Neural cell (in vitro differentiated cells): ENCODE data around the gene NLRP13. TPM values are rescaled to one million over a fixed set of nuclear protein-coding genes. Genes with fewer than 3 reads are reported as not detected.

Source experiments
- H2AFZ ChIP-seq: fragments of 200-600, 300-800 bp; sonication (generic), shearing (Covaris generic); 2 replicates; pipeline ENCODE4 v1.6.0; 2014; ENCODE audit warnings: low read depth, mild to moderate bottlenecking, antibody characterized with exemption, low read length, moderate library complexity
- H3F3A ChIP-seq: fragments of 200-600 bp; shearing (Covaris generic); 2 replicates; pipeline ENCODE4 v1.6.1; 2016; ENCODE audit warnings: mild to moderate bottlenecking, moderate library complexity, mixed read lengths, antibody characterized with exemption, low read length; ENCODE audit not compliant: insufficient read depth, poor library complexity, severe bottlenecking
- H3K27ac ChIP-seq: fragments of 200-600, 300-800 bp; sonication (generic), shearing (Covaris generic); 2 replicates; pipeline ENCODE4 v1.5.1; 2014; ENCODE audit warnings: mild to moderate bottlenecking, low read length, moderate library complexity
- H3K27me3 ChIP-seq: fragments of 300-800, 200-600 bp; sonication (generic), shearing (Covaris generic); 2 replicates; pipeline ENCODE4 v1.6.0; 2014; ENCODE audit warnings: mild to moderate bottlenecking, low read depth, low read length, moderate library complexity; ENCODE audit not compliant: insufficient read depth
- H3K36me3 ChIP-seq: fragments of 300-800, 200-600 bp; sonication (generic), shearing (Covaris generic); 2 replicates; pipeline ENCODE4 v1.5.1; 2014; ENCODE audit warnings: mild to moderate bottlenecking, antibody characterized with exemption, low read length, moderate library complexity; ENCODE audit not compliant: insufficient read depth
- H3K4me2 ChIP-seq: fragments of 300-800, 200-600 bp; sonication (generic), shearing (Covaris generic); 2 replicates; pipeline ENCODE4 v1.6.0; 2014; ENCODE audit warnings: mild to moderate bottlenecking, low read length
- H3K4me3 ChIP-seq: fragments of 300-800, 200-600 bp; sonication (generic), shearing (Covaris generic); 2 replicates; pipeline ENCODE4 v1.5.1; 2014; ENCODE audit warnings: mild to moderate bottlenecking, low read length, moderate library complexity
- H3K79me2 ChIP-seq: fragments of 200-600 bp; shearing (Covaris generic); replicated peaks from 2 replicates; pipeline ENCODE4 v1.6.0; 2014; ENCODE audit warnings: mild to moderate bottlenecking, low read length, moderate library complexity; ENCODE audit not compliant: insufficient read depth
- H3K9ac ChIP-seq: fragments of 300-800, 200-600 bp; sonication (generic), shearing (Covaris generic); 2 replicates; pipeline ENCODE4 v1.6.1; 2016; ENCODE audit warnings: mild to moderate bottlenecking, low read length, mixed read lengths
- H3K9me2 ChIP-seq: fragments of 200-600 bp; shearing (Covaris generic); 2 replicates; pipeline ENCODE4 v1.6.1; 2016; ENCODE audit warnings: mild to moderate bottlenecking, low read length, mixed read lengths; ENCODE audit not compliant: insufficient read depth
- H3K9me3 ChIP-seq: fragments of 200-600, 300-800 bp; sonication (generic), shearing (Covaris generic); 2 replicates; pipeline ENCODE4 v1.6.1; 2016; ENCODE audit warnings: mild to moderate bottlenecking, mixed run types, low read length, moderate library complexity, mixed read lengths
- H4K20me1 ChIP-seq: fragments of 200-600 bp; shearing (Covaris generic); 2 replicates; pipeline ENCODE4 v1.6.1; 2016; ENCODE audit warnings: mild to moderate bottlenecking, mixed run types; ENCODE audit not compliant: insufficient read depth
- EP300 ChIP-seq: fragments of 450-650 bp; conservative IDR thresholded peaks from 2 replicates; pipeline ENCODE4 v1.6.1; 2014; ENCODE audit warnings: antibody characterized with exemption, mild to moderate bottlenecking, moderate library complexity; ENCODE audit not compliant: poor library complexity, severe bottlenecking
- EZH2 ChIP-seq: fragments of 200-600, 300-800 bp; shearing (Covaris generic), sonication (generic); IDR thresholded peaks from 2 replicates; pipeline ENCODE4 v1.6.1; 2014; ENCODE audit warnings: antibody characterized with exemption, low read length, borderline replicate concordance, mild to moderate bottlenecking; ENCODE audit not compliant: insufficient read depth, poor library complexity, severe bottlenecking
- MXI1 ChIP-seq: fragments of 450-650 bp; conservative IDR thresholded peaks from 2 replicates; pipeline ENCODE4 v1.6.1; 2014; ENCODE audit warnings: antibody characterized with exemption, mild to moderate bottlenecking; ENCODE audit not compliant: poor library complexity, severe bottlenecking
- POLR2AphosphoS5 ChIP-seq: IDR thresholded peaks from 2 replicates; pipeline ENCODE4 v1.6.1; 2012
- RAD21 ChIP-seq: fragments of 450-650 bp; conservative IDR thresholded peaks from 2 replicates; pipeline ENCODE4 v1.6.1; 2014; ENCODE audit warnings: antibody characterized with exemption, mild to moderate bottlenecking, moderate library complexity
- SMC3 ChIP-seq: fragments of 450-650 bp; conservative IDR thresholded peaks from 2 replicates; pipeline ENCODE4 v1.6.1; 2014; ENCODE audit warnings: antibody characterized with exemption, mild to moderate bottlenecking, moderate library complexity; ENCODE audit not compliant: poor library complexity
- TAF1 ChIP-seq: IDR thresholded peaks from 2 replicates; pipeline ENCODE4 v1.6.1; 2012; ENCODE audit warnings: low read depth
- polyA plus RNA-seq: library from polyadenylated mRNA; depleted of rRNA; stranded (reverse); fragments of >200 nt; gene quantifications from 2 replicates; pipeline ENCODE4 v1.2.3, GENCODE V29; 2014
- TF ChIP-seq, protein P1 (sequence below): IDR thresholded peaks from 2 replicates; pipeline ENCODE4 v1.6.1; 2012; ENCODE audit warnings: borderline replicate concordance
- TF ChIP-seq, protein P2 (sequence below): fragments of 450-650 bp; IDR thresholded peaks from 2 replicates; pipeline ENCODE4 v1.5.1; 2014; ENCODE audit warnings: antibody characterized with exemption, mild to moderate bottlenecking, moderate library complexity; ENCODE audit not compliant: poor library complexity, severe bottlenecking

The NLRP13 gene
- polyA plus RNA-seq, 1 donor from 2014 or later: not detected

DNA sequence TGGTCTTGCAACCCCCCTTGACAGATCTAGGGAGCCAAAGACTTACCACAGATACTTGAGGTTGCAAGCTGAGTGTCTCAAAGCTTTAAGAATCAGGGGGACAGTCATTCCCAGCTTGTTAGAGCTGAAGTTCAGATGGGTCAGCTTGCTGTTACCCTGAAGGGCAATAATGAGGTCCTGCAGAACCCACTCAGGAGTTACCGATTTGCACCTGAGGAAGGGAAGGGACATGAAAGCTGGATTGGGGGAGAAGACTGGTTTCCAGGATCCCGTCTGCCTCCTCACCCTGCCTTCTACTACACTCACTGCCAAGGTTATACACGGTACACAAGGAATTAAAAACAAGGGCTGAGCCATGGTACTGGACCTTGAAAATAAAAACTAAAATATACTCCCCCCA is 24.4 kb downstream of the NLRP13 start:
- H3K27me3 ChIP-seq: no peaks in the 10 kb centered on the region
- TF ChIP-seq TAF1: no peak
- TF ChIP-seq SMC3: no peak
- TF ChIP-seq, protein P1, sequence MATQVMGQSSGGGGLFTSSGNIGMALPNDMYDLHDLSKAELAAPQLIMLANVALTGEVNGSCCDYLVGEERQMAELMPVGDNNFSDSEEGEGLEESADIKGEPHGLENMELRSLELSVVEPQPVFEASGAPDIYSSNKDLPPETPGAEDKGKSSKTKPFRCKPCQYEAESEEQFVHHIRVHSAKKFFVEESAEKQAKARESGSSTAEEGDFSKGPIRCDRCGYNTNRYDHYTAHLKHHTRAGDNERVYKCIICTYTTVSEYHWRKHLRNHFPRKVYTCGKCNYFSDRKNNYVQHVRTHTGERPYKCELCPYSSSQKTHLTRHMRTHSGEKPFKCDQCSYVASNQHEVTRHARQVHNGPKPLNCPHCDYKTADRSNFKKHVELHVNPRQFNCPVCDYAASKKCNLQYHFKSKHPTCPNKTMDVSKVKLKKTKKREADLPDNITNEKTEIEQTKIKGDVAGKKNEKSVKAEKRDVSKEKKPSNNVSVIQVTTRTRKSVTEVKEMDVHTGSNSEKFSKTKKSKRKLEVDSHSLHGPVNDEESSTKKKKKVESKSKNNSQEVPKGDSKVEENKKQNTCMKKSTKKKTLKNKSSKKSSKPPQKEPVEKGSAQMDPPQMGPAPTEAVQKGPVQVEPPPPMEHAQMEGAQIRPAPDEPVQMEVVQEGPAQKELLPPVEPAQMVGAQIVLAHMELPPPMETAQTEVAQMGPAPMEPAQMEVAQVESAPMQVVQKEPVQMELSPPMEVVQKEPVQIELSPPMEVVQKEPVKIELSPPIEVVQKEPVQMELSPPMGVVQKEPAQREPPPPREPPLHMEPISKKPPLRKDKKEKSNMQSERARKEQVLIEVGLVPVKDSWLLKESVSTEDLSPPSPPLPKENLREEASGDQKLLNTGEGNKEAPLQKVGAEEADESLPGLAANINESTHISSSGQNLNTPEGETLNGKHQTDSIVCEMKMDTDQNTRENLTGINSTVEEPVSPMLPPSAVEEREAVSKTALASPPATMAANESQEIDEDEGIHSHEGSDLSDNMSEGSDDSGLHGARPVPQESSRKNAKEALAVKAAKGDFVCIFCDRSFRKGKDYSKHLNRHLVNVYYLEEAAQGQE: no peak
- TF ChIP-seq EZH2: no peak
- TF ChIP-seq POLR2AphosphoS5: no peak
- TF ChIP-seq, protein P2, sequence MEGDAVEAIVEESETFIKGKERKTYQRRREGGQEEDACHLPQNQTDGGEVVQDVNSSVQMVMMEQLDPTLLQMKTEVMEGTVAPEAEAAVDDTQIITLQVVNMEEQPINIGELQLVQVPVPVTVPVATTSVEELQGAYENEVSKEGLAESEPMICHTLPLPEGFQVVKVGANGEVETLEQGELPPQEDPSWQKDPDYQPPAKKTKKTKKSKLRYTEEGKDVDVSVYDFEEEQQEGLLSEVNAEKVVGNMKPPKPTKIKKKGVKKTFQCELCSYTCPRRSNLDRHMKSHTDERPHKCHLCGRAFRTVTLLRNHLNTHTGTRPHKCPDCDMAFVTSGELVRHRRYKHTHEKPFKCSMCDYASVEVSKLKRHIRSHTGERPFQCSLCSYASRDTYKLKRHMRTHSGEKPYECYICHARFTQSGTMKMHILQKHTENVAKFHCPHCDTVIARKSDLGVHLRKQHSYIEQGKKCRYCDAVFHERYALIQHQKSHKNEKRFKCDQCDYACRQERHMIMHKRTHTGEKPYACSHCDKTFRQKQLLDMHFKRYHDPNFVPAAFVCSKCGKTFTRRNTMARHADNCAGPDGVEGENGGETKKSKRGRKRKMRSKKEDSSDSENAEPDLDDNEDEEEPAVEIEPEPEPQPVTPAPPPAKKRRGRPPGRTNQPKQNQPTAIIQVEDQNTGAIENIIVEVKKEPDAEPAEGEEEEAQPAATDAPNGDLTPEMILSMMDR: no peak
- H3K4me2 ChIP-seq: no peak overlapping the region

DNA sequence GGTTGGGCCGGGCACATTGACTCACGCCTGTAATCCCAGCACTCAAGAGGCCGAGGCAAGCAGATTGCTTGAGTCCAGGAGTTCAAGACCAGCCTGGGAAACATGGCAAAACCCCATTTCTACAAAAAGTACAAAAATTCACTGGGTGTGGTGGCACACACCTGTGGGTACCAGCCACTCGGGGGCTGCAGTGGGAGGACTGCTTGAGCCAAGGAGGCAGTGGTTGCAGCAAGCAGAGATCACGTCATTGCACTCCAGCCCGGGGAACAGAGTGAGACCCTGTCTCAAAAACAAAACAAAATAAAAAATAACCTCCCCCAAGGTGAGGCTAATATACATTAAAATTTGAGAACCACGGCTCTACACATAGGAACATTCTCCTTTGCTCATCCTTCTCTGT is 24.9 kb downstream of the NLRP13 start:
- H3K27me3 ChIP-seq: no peaks in the 10 kb centered on the region
- H3F3A ChIP-seq: no peaks in the 10 kb centered on the region
- TF ChIP-seq EZH2 (no peak), RAD21 (no peak), TAF1 (no peak), SMC3 (no peak), EP300 (no peak)
- no peak overlapping the region for H3K4me3 ChIP-seq
- no peaks in the 10 kb centered on the region for H4K20me1 ChIP-seq
- no peak overlapping the region for H3K27ac ChIP-seq
- no peaks in the 10 kb centered on the region for H3K9me2 ChIP-seq
- no peak overlapping the region for H3K9ac ChIP-seq
- H3K36me3 ChIP-seq: no peaks in the 10 kb centered on the region
- no peaks in the 10 kb centered on the region for H3K9me3 ChIP-seq
- no peak overlapping the region for H3K4me2 ChIP-seq
- no peak overlapping the region for H2AFZ ChIP-seq
- no peaks in the 10 kb centered on the region for H3K79me2 ChIP-seq

More for the DNA sequence above, 24.4 kb downstream of the NLRP13 start:
- no peaks in the 10 kb centered on the region for H3F3A ChIP-seq
- no peak overlapping the region for H3K4me3 ChIP-seq
- no peaks in the 10 kb centered on the region for H3K79me2 ChIP-seq
- H3K9me2 ChIP-seq: no peaks in the 10 kb centered on the region
- no peak overlapping the region for H3K9ac ChIP-seq
- no peak overlapping the region for H3K27ac ChIP-seq
- no peaks in the 10 kb centered on the region for H3K9me3 ChIP-seq
- H3K36me3 ChIP-seq: no peaks in the 10 kb centered on the region
- no peak overlapping the region for H2AFZ ChIP-seq
- H4K20me1 ChIP-seq: no peaks in the 10 kb centered on the region

DNA sequence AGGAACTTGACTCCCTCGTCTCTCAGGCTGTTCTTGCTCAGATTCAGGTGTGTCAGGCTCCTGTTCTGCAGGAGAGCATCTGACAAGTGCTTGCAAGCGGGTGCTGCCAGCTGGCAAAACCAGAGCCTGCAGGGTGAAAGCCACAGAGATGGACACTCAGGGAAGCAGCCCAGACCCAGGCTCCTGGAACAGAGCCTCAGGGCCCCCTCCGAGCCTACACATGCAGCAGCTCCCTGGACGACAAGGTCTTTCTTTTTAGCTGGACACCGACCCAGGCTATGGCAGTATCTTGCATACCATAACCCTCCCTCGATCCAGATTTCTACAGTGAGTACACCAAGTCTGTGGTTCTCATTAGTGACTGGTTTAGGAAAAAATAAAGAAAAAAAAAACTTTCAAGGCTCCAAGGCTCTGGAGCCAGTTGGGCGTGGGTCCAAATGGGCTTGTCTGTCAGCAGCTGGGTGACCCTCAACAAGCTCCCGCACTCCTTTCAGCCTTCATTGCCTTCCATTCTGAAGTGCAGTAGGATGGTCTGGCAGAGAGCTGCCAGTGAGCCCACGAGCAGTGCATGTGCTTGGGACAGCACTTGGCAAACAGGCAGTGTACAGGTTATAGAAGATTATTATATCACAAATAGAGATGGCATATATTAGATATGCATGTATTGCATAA is 29.9 kb downstream of the NLRP13 start:
- no peaks in the 10 kb centered on the region for H3K27me3 ChIP-seq
- TF ChIP-seq, protein P2: no peak
- TF ChIP-seq MXI1 (no peak), TAF1 (no peak), RAD21 (no peak), POLR2AphosphoS5 (no peak), EZH2 (no peak), SMC3 (no peak), EP300 (no peak)
- TF ChIP-seq, protein P1: no peak
- H3K9ac ChIP-seq: no peak overlapping the region
- no peaks in the 10 kb centered on the region for H3K36me3 ChIP-seq
- H3K79me2 ChIP-seq: no peaks in the 10 kb centered on the region
- no peaks in the 10 kb centered on the region for H3K9me2 ChIP-seq
- H3K9me3 ChIP-seq: no peaks in the 10 kb centered on the region
- no peak overlapping the region for H3K4me2 ChIP-seq
- H4K20me1 ChIP-seq: no peaks in the 10 kb centered on the region
- H3F3A ChIP-seq: no peaks in the 10 kb centered on the region
- H2AFZ ChIP-seq: no peak overlapping the region
- H3K27ac ChIP-seq: no peak overlapping the region
- H3K4me3 ChIP-seq: no peak overlapping the region
